Left lung (tissue), 10 donors: Measurements from ENCODE around the gene KCNJ5. TPM values are rescaled to one million over a fixed set of nuclear protein-coding genes. Genes with fewer than 3 reads are reported as not detected.
A peak's percentile ranks its signal among the peaks of the same experiment; 100 is the strongest.

Source experiments
- ATAC-seq: fragments of 200-7000 bp; cut with Tn5 transposase; one replicate; pipeline ENCODE4 v1.9.1; 2020; ENCODE audit warnings: moderate library complexity
- DNase-seq, 4 donors: peaks; one replicate each; pipeline ENCODE4 v3.0.0-alpha.2; 2013 to 2020
- H3K27ac ChIP-seq, 2 donors: fragments of 200-600 bp; sonication (generic) in 1 of 2; one replicate each; pipeline versions ENCODE4 v1.5.0 to v1.8.0; 2020 to 2021
- H3K27me3 ChIP-seq, 2 donors: fragments of 200-600 bp; sonication (generic) in 1 of 2; one replicate each; pipeline versions ENCODE4 v1.5.0 to v1.8.0; 2020 to 2021
- H3K36me3 ChIP-seq, 2 donors: fragments of 200-600 bp; sonication (generic) in 1 of 2; one replicate each; pipeline versions ENCODE4 v1.5.0 to v1.8.0; 2020 to 2021
- H3K4me1 ChIP-seq, 2 donors: fragments of 200-600 bp; one replicate each; pipeline ENCODE4 v1.8.0; 2021
- H3K4me3 ChIP-seq, 2 donors: fragments of 200-600 bp; sonication (generic) in 1 of 2; one replicate each; pipeline versions ENCODE4 v1.5.0 to v1.8.0; 2020 to 2021; ENCODE audit warnings: mild to moderate bottlenecking in 1 of 2
- H3K9me3 ChIP-seq, 2 donors: fragments of 200-600 bp; sonication (generic) in 1 of 2; one replicate each; pipeline versions ENCODE4 v1.5.0 to v1.8.0; 2020 to 2021
- intact Hi-C, 2 donors: fragments of 100-400 bp; cut with DNase I; formaldehyde crosslinking; loops; one replicate each; pipeline versions ENCODE4 v1.11.2 to v1.14.2; 2022
- polyA plus RNA-seq, 6 donors: library from polyadenylated mRNA; unstranded; fragments of 120-200 nt; gene quantifications; one replicate each; pipeline ENCODE4 v1.2.1, GENCODE V29; 2013; ENCODE audit not compliant: insufficient read length in 6 of 6
- total RNA-seq, 2 donors: library from RNA; stranded (reverse); fragmentation: NEBNext Ultra II Directional; extraction: Animal tissue kit (Norgen Biotek cat#: 25700); gene quantifications; one replicate each; pipeline ENCODE4 v1.2.1, GENCODE V29; 2021
- TF ChIP-seq, protein P1 (sequence below), 2 donors: fragments of 200-600 bp; sonication (generic) in 1 of 2; IDR thresholded peaks; one replicate each; pipeline versions ENCODE4 v1.5.0 to v1.8.0; 2021; ENCODE audit warnings: antibody characterized with exemption in 2 of 2
- donor health status: DM: no; HTN: yes; CAD: no.
- donor health status: DM: no; HTN: no; CAD: no.

KCNJ5 gene
- total and polyA plus RNA-seq, 8 donors, result 3.8 to 15.6 (median 11.3) TPM

DNA sequence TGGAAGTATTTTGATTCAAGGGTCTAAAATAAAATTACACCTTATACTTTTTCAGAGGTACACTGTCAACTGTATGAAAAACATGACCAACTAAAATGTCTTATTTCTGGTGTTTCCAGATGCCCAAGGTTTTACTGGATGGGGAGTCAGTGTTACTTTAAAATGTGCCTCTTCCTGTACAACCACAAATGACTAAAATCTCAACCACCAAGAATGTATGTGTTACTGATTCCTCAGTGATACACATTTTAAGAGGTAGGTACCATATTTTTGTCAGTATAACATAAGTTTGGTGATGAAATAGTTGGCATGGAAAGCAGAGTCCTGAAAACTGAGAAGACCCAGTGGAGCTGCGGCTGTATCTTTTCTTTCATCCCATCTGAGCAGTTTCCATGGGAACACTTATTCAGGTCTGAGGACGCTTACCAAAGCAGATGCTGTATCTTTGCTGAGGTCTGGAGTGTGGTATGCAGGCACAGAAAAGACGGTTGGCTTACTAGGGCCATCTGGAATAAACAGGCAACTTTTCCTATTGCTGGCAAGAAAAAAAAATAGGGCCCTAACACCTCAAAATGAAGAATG is 72.7 kb downstream of the KCNJ5 start:
- ATAC-seq (no peak), DNase-seq (no peak)
- Histone ChIP-seq H3K4me3 (no peak overlapping the region), H3K27ac (no peak overlapping the region), H3K27me3 (no peaks in the 10 kb centered on the region), H3K36me3 (peaks cover 0 to 8% of the 10 kb centered on the region in 2 donors), H3K9me3 (no peaks in the 10 kb centered on the region), H3K4me1 (peaks cover 0 to 8% of the 10 kb centered on the region in 2 donors)
- TF ChIP-seq, protein P1, sequence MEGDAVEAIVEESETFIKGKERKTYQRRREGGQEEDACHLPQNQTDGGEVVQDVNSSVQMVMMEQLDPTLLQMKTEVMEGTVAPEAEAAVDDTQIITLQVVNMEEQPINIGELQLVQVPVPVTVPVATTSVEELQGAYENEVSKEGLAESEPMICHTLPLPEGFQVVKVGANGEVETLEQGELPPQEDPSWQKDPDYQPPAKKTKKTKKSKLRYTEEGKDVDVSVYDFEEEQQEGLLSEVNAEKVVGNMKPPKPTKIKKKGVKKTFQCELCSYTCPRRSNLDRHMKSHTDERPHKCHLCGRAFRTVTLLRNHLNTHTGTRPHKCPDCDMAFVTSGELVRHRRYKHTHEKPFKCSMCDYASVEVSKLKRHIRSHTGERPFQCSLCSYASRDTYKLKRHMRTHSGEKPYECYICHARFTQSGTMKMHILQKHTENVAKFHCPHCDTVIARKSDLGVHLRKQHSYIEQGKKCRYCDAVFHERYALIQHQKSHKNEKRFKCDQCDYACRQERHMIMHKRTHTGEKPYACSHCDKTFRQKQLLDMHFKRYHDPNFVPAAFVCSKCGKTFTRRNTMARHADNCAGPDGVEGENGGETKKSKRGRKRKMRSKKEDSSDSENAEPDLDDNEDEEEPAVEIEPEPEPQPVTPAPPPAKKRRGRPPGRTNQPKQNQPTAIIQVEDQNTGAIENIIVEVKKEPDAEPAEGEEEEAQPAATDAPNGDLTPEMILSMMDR (IDR thresholded peaks at IDR 0.05), result no peak
- intact Hi-C loops, result no loop called here

- Histone ChIP-seq H3K27ac (no peak overlapping the region), H3K4me1 (peaks cover 0 to 8% of the 10 kb centered on the region in 2 donors), H3K36me3 (peaks cover 0 to 14% of the 10 kb centered on the region in 2 donors), H3K4me3 (no peak overlapping the region), H3K27me3 (no peaks in the 10 kb centered on the region), H3K9me3 (no peaks in the 10 kb centered on the region)
- DNase-seq (no peak), ATAC-seq (peak; percentile 82)
- intact Hi-C loops, result no loop called here
- TF ChIP-seq, protein P1 (IDR thresholded peaks at IDR 0.05), result no peak
These were observed 73.3 kb downstream of the KCNJ5 start for GRCh38 chr11:128964463-128964930.

DNA sequence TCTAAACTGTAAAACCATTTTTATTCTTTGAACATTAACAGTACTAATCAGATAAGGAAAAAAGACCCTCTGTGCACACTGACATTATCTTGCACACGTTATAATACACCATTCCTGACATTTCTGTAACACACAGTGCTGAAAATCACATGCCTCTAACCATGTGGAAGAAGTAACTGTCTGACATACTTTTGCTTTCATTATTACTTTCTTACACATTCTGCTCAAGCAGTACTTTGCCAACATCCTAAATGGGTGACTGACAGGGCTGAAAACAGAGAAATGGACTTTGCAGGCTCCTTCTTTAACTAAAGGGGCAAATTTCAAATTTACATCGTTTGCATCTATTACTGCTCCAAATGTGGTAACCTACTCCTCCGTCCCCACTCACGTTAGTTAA is 74.3 kb downstream of the KCNJ5 start:
- DNase-seq, result no peak
- peak; percentile 39 for ATAC-seq

DNA sequence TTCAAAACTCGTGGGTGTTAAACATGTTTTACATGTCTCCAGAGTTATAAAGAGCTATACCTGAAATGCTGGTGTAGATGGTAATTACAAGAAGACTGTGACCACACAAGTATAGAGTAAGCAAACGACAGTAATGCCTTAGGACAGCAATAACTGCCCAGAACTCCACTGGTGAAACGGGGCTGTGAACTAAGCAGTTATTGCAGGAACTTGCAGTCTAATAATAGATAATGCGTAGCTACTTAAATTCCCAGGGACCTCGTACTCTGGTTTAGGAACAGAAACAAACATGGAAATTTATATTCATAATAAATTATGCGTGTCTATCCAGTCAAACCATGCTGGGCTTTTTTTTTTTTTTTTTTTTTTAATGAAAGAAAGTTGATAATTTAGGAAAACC is 76.4 kb downstream of the KCNJ5 start:
- peaks cover 0 to 41% of the 10 kb centered on the region in 2 donors for H3K36me3 ChIP-seq
- intact Hi-C loops, result no loop called here
- no peak overlapping the region for H3K4me3 ChIP-seq
- no peaks in the 10 kb centered on the region for H3K27me3 ChIP-seq
- H3K9me3 ChIP-seq, result no peaks in the 10 kb centered on the region
- H3K4me1 ChIP-seq, result peaks cover 0 to 8% of the 10 kb centered on the region in 2 donors
- no peak for DNase-seq
- TF ChIP-seq, protein P1 (IDR thresholded peaks at IDR 0.05), result no peak
- H3K27ac ChIP-seq, result no peak overlapping the region
- ATAC-seq, result no peak

More for the DNA sequence above, 74.3 kb downstream of the KCNJ5 start:
- no peak overlapping the region for H3K4me3 ChIP-seq
- no peaks in the 10 kb centered on the region for H3K27me3 ChIP-seq
- peaks cover 0 to 24% of the 10 kb centered on the region in 2 donors for H3K36me3 ChIP-seq
- TF ChIP-seq, protein P1 (IDR thresholded peaks at IDR 0.05), result no peak
- H3K9me3 ChIP-seq, result no peaks in the 10 kb centered on the region
- H3K4me1 ChIP-seq, result peaks cover 0 to 8% of the 10 kb centered on the region in 2 donors
- no peak overlapping the region for H3K27ac ChIP-seq
- intact Hi-C loops, result no loop called here

GRCh38 chr11:128968916-128969315 is 77.8 kb downstream of the KCNJ5 start:
- Histone ChIP-seq H3K27ac (no peak overlapping the region), H3K36me3 (peaks cover 0 to 52% of the 10 kb centered on the region in 2 donors), H3K4me1 (peaks cover 0 to 8% of the 10 kb centered on the region in 2 donors), H3K9me3 (no peaks in the 10 kb centered on the region), H3K27me3 (no peaks in the 10 kb centered on the region), H3K4me3 (no peak overlapping the region)
- intact Hi-C loops, result no loop called here
- TF ChIP-seq, protein P1 (IDR thresholded peaks at IDR 0.05), result no peak
- no peak for ATAC-seq
- no peak for DNase-seq

Other genes starting within 250 kb of the KCNJ5 start
- gene FLI1, start 197.3 kb upstream of the KCNJ5 start, total RNA-seq, result 10 to 100 TPM; 27.4 to 53.8 TPM
- gene FLI1, start 197.3 kb upstream of the KCNJ5 start, polyA plus RNA-seq, result 10 to 100 TPM; 37.8 to 52.1 (median 39.6) TPM
- not detected for gene KCNJ1, start 24.1 kb upstream of the KCNJ5 start, total RNA-seq
- gene KCNJ1, start 24.1 kb upstream of the KCNJ5 start, polyA plus RNA-seq, result under 1 TPM; 0.09 to 0.83 (median 0.38) TPM
- under 1 TPM in 1 of 2 donors, not detected in 1; 0.39 TPM for gene TP53AIP1, start 51.5 kb downstream of the KCNJ5 start, total RNA-seq
- 1 to 10 TPM in 1 of 6 donors, under 1 TPM in 5; 0.31 to 1.4 (median 0.66) TPM for gene TP53AIP1, start 51.5 kb downstream of the KCNJ5 start, polyA plus RNA-seq